HUES48 (cell line): ENCODE data around the gene RPL13A.

Experiments used
- H3K27ac ChIP-seq: one replicate; pipeline ENCODE4 v1.7.0; 2013; ENCODE audit warnings: low read depth, low read length, inconsistent platforms
- H3K27me3 ChIP-seq: 2 replicates; pipeline ENCODE4 v1.6.1; 2013; ENCODE audit warnings: mild to moderate bottlenecking, low read length; ENCODE audit not compliant: control insufficient read depth, insufficient read depth
- H3K36me3 ChIP-seq: 2 replicates; pipeline ENCODE4 v1.6.1; 2013; ENCODE audit warnings: low read length; ENCODE audit not compliant: control insufficient read depth, insufficient read depth
- H3K4me1 ChIP-seq: 2 replicates; pipeline ENCODE4 v1.6.1; 2013; ENCODE audit warnings: mild to moderate bottlenecking, low read length; ENCODE audit not compliant: control insufficient read depth, insufficient read depth
- H3K4me3 ChIP-seq: 2 replicates; pipeline ENCODE4 v1.5.1; 2013; ENCODE audit warnings: mild to moderate bottlenecking, low read depth, low read length
- H3K9ac ChIP-seq: 2 replicates; pipeline ENCODE4 v1.6.1; 2013; ENCODE audit warnings: mild to moderate bottlenecking, low read depth, low read length, moderate library complexity
- H3K9me3 ChIP-seq: 2 replicates; pipeline ENCODE4 v1.6.1; 2013; ENCODE audit warnings: low read length; ENCODE audit not compliant: control insufficient read depth, insufficient read depth

RPL13A gene

DNA sequence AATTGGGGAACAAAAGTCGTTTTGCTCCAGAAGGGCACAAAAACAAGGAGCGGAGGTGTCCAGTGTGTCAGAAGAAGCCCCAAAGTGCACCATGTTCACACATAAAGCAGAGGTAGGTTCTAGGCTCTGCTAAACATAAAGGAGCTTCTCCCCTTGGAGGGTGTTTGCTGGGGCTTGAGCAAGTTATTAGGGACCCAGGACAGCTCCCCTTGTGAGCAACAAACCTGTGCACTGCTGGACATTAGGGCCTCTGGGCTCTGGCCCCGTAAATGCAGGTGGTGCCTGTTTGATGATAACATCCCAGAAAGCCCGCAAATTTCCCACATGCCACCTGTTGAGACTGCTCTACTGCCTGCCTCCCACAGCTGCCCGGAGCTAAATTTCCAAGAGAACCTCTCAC is 51.2 kb downstream of the RPL13A start:
- Histone ChIP-seq H3K9me3 (no peaks in the 10 kb centered on the region), H3K27me3 (peaks cover 4% of the 10 kb centered on the region; the same call in 1 of the 2 replicates), H3K36me3 (peaks cover 18% of the 10 kb centered on the region; the same call in 1 of the 2 replicates), H3K4me1 (0 out of 2 replicates have a peak, but pooled peaks cover 5% of the 10 kb centered on the region), H3K4me3 (no peak overlapping the region), H3K9ac (no peak overlapping the region), H3K27ac (no peak overlapping the region)

DNA sequence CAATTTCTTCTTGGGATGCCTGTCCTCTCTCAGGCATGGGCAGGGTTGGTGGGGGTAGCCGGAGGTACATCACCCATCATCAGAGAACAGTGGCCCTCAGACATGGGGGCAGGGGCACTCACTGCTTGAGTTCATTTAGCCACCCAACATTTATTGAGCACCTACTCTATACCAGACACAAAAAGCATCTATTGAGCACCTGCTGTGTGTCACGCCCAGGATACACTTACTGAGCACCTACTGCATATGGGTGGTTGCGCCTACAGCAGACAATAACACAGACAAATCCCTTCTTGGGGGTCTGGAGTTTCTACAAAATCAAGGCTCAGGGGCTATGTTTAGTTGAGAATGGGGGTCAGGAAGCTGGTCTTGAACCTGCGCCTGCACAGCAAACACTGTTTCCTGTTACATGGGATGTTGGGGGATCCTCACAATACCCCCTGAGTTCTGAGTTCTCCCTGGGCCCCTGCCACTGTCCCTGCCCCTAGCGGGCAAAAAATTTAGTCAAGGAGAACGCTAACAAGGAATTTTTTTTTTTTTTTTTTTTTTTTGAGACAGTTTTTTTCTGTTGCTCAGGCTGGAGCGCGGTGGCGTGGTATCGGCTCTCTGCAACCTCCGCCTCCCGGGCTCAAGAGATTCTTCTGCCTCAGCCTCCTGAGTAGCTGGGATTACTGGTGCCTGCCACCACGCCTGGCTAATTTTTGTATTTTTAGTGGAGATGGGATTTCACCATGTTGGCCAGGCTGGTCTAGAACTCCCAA is 52.0 kb downstream of the RPL13A start:
- H3K4me1 ChIP-seq: 0 out of 2 replicates have a peak, but pooled peaks cover 4% of the 10 kb centered on the region
- no peak overlapping the region for H3K4me3 ChIP-seq
- peaks cover 18% of the 10 kb centered on the region; the same call in 1 of the 2 replicates for H3K36me3 ChIP-seq
- H3K27me3 ChIP-seq: peaks cover 4% of the 10 kb centered on the region; the same call in 1 of the 2 replicates
- no peaks in the 10 kb centered on the region for H3K9me3 ChIP-seq
- H3K27ac ChIP-seq: no peak overlapping the region
- H3K9ac ChIP-seq: no peak overlapping the region
